GM21423 (cell line): Measurements from ENCODE around the gene MB21D2.

Experiments
- ATAC-seq: cut with Tn5 transposase; IDR thresholded peaks from one replicate; pipeline ENCODE4 v1.9.1; 2021; ENCODE audit warnings: mild to moderate bottlenecking, moderate library complexity; ENCODE audit not compliant: unreplicated experiment

Gene MB21D2

DNA sequence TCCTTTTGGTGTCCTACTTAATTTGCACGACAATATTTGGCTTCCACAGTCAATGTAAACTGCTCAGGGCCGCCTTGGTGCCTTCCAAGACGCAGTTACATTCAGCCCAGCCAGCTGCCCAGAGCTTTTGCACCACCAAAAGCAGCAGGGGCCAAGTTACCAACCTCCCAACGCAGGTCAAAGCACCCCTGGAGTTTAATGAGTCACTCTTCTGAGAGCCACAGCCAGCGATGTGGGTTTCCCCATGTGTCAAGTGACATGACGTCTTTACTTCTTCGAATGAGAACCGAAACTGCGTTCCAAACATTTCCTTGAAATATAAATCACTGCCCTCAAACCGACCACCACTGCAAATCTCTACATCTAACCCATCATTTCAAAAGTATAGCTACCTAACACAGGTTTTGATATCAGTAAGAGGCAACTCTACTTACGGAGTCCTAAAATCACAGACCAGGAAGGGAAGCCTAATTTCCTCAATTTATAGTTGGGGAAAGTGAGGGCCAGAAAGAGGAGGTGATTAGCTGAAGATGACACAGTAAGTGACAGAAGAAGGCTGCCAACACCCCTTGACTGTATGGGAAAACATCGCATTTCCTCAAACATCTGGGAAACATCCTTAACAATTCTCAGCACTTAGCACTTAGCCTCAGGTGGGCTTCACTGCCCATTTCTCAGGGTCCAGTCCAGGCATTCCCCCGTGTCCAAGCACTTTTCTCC is 24.5 kb downstream of the MB21D2 start:
- ATAC-seq: peak; percentile 99

DNA sequence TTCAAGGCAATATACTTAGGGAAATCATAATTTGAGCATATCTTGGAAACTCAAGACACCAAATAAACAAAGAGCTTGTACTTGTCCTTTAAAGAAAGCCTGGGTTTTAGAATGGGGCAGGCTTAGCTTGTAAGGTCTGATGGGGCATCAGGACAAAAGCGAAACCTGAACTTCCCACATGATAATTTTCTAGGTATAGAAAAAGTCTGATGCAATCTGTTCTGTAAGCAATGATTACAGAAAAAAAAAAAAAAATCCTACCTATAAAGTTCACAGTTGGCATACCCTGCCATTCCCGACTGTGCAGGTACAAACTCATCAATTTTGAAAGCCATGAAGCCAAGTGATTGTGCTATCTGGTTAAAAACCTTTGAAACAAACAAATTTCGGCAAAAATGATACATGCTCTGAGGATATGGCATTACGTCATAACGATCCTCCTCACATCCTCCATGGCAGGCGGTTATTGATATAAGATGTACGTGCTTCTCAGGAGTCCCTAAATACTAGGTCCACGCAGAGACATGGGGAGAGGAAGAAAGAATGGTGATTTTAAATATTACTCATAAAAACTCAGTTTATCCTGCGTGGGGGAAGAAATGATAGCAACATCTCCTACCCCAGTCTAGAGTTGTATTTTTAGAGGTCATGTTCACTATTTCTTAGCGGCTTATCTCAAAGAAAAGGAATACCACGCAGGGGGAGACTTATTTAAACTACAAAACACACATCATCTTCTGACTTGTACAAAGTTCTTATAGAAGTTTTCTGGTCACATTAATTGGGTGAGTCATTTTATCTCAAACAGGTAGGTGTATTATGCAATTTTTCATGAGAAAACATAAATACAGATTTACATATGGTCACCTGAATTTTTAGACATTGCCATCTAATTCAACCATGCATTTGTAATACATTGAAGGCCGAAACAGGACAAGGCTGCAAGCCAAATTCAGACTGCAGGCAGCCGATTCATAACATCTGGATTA is 27.0 kb downstream of the MB21D2 start:
- no peak for ATAC-seq

- no peak for ATAC-seq
These were observed 28.0 kb downstream of the MB21D2 start for GRCh38 chr3:192889679-192890078.

DNA sequence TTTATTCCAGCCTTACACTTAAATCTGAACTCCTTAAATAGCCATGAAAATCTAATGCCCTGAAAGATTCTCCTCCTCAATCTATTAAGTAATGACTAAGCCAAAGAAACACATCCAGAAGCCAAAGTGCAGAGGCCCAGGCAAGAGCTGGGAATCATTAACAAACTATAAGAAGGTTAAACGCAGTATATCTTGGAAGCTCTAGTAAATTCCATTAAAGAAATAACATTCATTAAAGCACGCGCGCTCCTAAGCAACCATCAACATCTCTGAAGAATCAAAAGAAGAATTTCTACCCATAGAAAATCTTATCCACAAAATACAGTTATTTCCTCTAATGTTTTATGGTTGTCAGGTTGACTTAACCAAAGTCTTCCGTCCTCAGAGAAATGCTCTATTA is 29.5 kb downstream of the MB21D2 start:
- ATAC-seq: no peak

DNA sequence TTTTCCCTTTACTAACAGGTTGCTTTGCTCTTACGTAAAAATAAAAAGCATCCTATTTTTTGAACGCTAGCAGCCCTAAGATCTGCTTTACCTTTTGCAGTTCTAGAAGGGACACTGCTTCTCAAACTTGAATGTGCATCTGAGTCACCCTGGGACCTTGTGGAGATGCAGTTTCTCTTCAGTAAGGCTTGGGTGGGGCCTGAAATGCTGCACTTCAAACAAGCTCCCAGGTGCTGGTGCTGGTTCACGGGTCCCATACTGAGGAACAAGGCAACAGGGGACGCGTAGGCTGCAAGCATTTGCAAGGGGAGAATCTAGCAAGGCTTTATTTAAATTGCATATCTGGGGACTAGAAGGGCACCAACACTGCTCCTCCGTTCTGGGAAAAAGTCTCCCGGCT is 30.0 kb downstream of the MB21D2 start:
- no peak for ATAC-seq

DNA sequence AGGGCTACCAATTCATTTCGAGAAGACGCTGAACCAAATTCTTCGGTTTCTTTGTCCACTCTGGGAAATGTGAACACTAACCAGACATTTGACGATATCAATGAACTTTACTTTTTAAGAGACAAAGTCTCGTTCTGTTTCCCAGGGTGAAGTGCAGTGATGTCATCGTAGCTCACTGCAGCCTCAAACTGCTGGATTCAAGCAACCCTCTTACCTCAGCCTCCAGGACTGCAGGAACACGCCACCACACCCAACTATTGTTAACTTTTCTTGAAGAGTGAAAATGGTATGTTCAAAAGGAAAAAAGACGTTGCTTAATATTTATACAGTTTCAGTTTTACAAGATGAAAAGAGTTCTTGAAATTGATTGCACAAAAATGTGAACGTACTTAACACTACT is 30.6 kb downstream of the MB21D2 start:
- ATAC-seq: no peak

GRCh38 chr3:192884777-192885773 is 32.6 kb downstream of the MB21D2 start:
- ATAC-seq: no peak

DNA sequence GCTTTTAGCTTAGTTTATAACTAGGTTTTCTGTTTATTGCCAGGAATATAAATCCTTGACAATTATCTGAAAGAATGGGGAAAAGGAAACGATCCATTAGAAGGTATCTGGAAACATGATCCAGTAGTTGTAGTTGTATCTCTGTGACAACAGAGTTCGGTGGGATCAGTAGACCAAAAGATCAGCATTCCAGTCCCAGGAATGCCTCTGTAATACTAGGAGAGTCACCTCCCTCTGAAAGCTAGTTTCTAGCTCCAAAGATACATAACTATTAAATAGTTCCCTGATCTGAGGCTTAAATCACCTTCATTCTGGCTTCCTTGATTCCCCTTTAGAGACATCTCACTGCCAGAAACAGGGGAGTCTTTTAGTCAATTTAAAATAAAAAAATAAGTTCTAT is 34.1 kb downstream of the MB21D2 start:
- no peak for ATAC-seq

DNA sequence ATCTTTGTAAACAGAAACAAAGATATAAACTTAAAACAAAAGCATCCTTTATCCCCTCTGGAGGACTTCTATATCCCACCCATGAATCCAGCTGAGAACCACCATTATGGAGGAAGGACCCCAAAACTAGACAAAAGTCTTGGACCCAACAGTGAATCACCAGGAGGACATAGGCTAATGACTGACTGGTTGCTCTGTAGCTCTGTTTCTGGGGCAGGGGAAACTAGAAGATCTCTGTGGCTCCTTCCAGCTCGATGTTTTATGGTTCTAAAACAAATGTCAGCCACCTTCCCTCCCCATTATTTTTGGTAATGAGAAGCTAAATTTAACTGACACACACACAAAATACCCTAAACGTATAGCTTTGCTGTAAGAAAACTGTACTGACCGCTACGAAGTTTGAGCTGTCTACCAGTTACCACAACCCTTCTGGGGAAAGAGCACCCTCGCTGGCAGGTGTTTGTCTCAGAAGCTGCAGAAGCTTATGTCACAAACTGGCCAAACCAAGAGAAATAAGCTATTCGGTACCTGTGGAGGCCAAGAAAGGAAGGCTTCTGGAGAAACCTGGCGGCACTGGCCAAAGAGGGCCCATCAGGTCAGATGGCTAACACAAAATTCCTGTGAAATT is 36.4 kb downstream of the MB21D2 start:
- ATAC-seq: no peak

DNA sequence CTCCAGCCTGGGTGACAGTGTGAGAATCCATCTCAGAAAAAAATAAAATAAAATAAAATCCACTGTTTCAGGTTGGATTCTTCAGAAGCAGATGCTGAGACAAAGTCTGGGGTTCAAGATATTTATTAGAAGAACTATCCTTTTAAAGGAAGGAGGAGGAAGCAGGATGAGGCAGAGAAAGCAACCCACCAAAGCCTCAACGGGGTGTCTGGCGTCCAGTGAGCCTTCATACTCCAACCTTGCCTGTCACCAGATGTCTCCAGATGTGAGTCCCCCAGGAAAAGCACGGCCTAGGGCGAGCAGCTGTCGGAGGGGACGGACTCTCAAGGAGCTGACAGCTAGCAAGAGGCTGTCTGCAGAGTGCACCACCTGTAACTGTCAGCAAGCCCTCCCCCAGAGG is 37.3 kb downstream of the MB21D2 start:
- ATAC-seq: no peak

DNA sequence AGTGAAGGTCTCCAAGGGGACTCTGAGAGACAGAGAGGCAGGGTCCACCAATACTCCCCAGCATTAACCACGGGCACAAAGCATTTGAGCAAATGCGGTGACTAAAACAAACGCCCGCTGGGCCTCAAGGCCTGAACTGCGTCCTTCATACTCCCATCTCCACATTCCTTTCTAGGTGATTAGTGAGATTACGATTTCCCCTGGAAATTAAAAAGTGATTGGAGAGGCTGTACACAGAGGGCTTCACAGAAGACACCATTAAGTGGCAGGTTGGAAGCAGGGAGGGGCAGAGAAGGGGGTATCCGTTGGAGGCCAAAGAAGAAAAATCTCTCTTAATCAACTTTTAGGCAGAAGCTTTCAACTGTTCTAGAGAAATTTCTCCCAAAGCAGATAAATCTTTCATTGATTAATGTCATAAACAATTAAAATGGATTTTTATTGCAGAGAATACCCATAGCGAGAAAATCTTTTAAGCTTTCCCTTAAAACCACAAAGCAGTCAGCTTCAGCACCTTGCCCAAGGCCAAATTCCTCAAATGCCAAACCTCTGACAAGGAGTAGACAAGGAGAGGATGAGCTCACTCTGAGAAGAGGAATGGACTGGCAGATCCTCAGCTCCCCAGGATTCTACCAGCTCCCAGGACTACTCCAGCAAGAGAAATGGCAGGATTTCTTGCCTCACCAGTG is 38.2 kb downstream of the MB21D2 start:
- no peak for ATAC-seq

DNA sequence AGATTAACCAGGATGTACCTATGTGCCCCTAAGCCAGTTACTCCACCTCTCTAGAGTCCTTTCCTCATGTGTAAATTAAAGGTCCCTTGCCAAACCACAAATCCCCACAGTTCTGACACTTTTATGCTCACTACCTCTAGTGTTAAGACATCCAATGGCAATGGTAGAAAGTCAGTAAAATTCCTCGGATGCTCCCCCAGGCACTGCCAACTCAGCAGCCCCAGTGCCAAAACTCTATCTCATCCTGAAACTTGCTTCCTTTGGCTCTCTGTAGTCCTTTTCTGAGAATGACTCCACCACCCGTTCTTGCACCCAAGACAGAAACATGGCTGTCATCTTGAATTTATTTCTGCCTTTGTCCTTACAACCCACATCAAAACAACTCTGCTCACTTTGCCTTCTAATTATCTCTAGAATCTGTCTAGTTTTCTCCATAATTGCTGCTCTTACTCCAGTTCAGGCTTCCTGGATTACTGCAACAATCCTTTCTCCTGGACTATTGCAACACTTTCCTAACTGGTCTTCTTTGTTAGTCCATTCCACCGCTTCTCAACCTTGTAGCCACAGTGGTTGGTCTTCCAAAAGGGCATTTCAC is 41.6 kb downstream of the MB21D2 start:
- ATAC-seq: no peak

DNA sequence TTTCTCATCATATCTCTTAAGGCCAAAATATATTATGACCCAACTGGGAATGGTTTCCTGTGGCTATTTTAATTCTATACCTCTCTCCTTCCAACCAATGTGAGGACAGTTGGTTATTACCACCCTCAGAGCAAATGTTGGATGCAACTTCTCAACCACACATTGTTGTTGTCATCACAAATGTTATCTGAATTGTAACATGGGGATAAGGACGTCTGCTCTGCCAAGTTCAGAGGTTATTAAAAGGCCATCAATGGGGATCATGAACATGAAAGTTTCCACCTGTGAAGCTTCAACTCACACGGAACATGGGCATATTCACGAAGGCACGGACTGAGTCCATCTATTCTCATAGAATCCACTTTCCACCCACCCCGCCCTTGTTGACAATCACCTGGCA is 46.8 kb downstream of the MB21D2 start:
- ATAC-seq: no peak

GRCh38 chr3:192869131-192870031 is 48.3 kb downstream of the MB21D2 start:
- no peak for ATAC-seq

GRCh38 chr3:192867645-192868044 is 50.0 kb downstream of the MB21D2 start:
- ATAC-seq: no peak

- ATAC-seq: no peak
These were observed 50.9 kb downstream of the MB21D2 start for GRCh38 chr3:192866804-192867203.

- ATAC-seq: peak; percentile 55
These were observed 52.7 kb downstream of the MB21D2 start for GRCh38 chr3:192864941-192865340.

DNA sequence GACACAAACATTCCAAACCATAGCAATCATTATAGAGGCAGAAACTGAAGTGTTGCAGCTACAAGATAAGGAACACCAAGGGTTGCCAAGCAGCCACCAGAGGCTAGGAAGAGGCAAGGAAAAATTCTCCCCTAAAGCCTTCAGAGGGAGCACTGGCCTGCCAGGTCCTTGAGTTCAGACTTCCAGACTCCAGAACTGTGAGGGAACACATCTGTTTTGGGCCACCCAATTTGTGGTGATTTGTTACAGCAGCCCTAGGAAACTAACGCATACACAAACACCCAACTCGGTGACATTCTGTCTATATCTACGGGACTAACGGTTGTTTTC is 54.6 kb downstream of the MB21D2 start:
- ATAC-seq: no peak
